Mesenchymal stem cell (in vitro differentiated cells and primary cell): ENCODE data around the gene STK32B.

ENCODE experiments used
- DNase-seq: peaks from one replicate; pipeline ENCODE4 v3.0.0-alpha.2; 2013
- H2AFZ ChIP-seq: one replicate; pipeline ENCODE4 v1.6.1; 2013; ENCODE audit warnings: low read depth, mild to moderate bottlenecking, control low read depth, inconsistent platforms, low read length, moderate library complexity
- H2AK5ac ChIP-seq: 2 replicates; pipeline ENCODE4 v1.6.1; 2013; ENCODE audit warnings: low read length, moderate library complexity, mild to moderate bottlenecking, inconsistent platforms; ENCODE audit not compliant: severe bottlenecking
- H2BK120ac ChIP-seq: one replicate; pipeline ENCODE4 v1.6.1; 2013; ENCODE audit warnings: low read depth, mild to moderate bottlenecking, inconsistent platforms, low read length, moderate library complexity
- H2BK12ac ChIP-seq, 2 experiments: one replicate each; pipeline ENCODE4 v1.6.1; 2013; ENCODE audit warnings: inconsistent platforms in 2 of 2, low read length in 2 of 2, mild to moderate bottlenecking in 2 of 2, moderate library complexity in 2 of 2, control low read depth in 1 of 2
- H2BK15ac ChIP-seq: one replicate; pipeline ENCODE4 v1.6.1; 2013; ENCODE audit warnings: mild to moderate bottlenecking, low read depth, inconsistent platforms; ENCODE audit not compliant: poor library complexity, severe bottlenecking
- H2BK5ac ChIP-seq: 2 replicates; pipeline ENCODE4 v1.6.1; 2013; ENCODE audit warnings: low read depth, mild to moderate bottlenecking, low read length, control low read depth, inconsistent platforms; ENCODE audit not compliant: poor library complexity, severe bottlenecking
- H3K14ac ChIP-seq, 2 experiments: one replicate each; pipeline ENCODE4 v1.6.1; 2013; ENCODE audit warnings: inconsistent platforms in 2 of 2, low read length in 2 of 2, control low read depth in 1 of 2, mild to moderate bottlenecking in 1 of 2, moderate library complexity in 1 of 2
- H3K18ac ChIP-seq, 2 experiments: one replicate each; pipeline ENCODE4 v1.6.1; 2013; ENCODE audit warnings: inconsistent platforms in 2 of 2, low read length in 2 of 2, control low read depth in 1 of 2, low read depth in 1 of 2, mild to moderate bottlenecking in 1 of 2
- H3K23ac ChIP-seq, 2 experiments: one replicate each; pipeline ENCODE4 v1.6.1; 2013; ENCODE audit warnings: inconsistent platforms in 2 of 2, low read length in 2 of 2, mild to moderate bottlenecking in 2 of 2, moderate library complexity in 2 of 2, control low read depth in 1 of 2
- H3K27ac ChIP-seq: 2 replicates; pipeline ENCODE4 v1.5.1; 2013; ENCODE audit warnings: mild to moderate bottlenecking, moderate library complexity, low read length, control low read depth, inconsistent platforms; ENCODE audit not compliant: poor library complexity, severe bottlenecking
- H3K27me3 ChIP-seq, 2 experiments: 2 replicates each; pipeline versions ENCODE4 v1.6.1 to v1.7.0; 2013; ENCODE audit warnings: low read length in 2 of 2, mild to moderate bottlenecking in 2 of 2, moderate library complexity in 2 of 2, control low read depth in 1 of 2, inconsistent platforms in 1 of 2; ENCODE audit not compliant: control insufficient read depth in 1 of 2, insufficient read depth in 1 of 2
- H3K36me3 ChIP-seq, 2 experiments: 2 replicates each; pipeline versions ENCODE4 v1.6.1 to v1.7.0; 2013; ENCODE audit warnings: low read length in 2 of 2, control low read depth in 1 of 2, inconsistent platforms in 1 of 2, low read depth in 1 of 2, mild to moderate bottlenecking in 1 of 2; ENCODE audit not compliant: insufficient read depth in 2 of 2, control insufficient read depth in 1 of 2
- H3K4ac ChIP-seq, 2 experiments: one replicate each; pipeline ENCODE4 v1.6.1; 2013; ENCODE audit warnings: inconsistent platforms in 2 of 2, low read length in 2 of 2, mild to moderate bottlenecking in 2 of 2, moderate library complexity in 2 of 2, control low read depth in 1 of 2, low read depth in 1 of 2
- H3K4me1 ChIP-seq: 2 replicates; pipeline ENCODE4 v1.6.1; 2013; ENCODE audit warnings: low read depth, low read length, control low read depth; ENCODE audit not compliant: control insufficient read depth, insufficient read depth
- H3K4me2 ChIP-seq: 2 replicates; pipeline ENCODE4 v1.6.1; 2013; ENCODE audit warnings: low read length, mild to moderate bottlenecking, inconsistent platforms; ENCODE audit not compliant: poor library complexity, severe bottlenecking
- H3K4me3 ChIP-seq, 2 experiments: 2 replicates each; pipeline versions ENCODE4 v1.5.1 to v1.7.0; 2013; ENCODE audit warnings: low read length in 2 of 2, mild to moderate bottlenecking in 2 of 2, control low read depth in 1 of 2, low read depth in 1 of 2; ENCODE audit not compliant: insufficient read depth in 1 of 2
- H3K79me1 ChIP-seq: replicated peaks from 2 replicates; pipeline ENCODE4 v1.6.1; 2013; ENCODE audit warnings: mild to moderate bottlenecking, control low read depth, low read length, inconsistent platforms; ENCODE audit not compliant: poor library complexity, severe bottlenecking
- H3K9ac ChIP-seq: 2 replicates; pipeline ENCODE4 v1.7.0; 2013; ENCODE audit warnings: mild to moderate bottlenecking, low read length, moderate library complexity
- H3K9me3 ChIP-seq: 2 replicates; pipeline ENCODE4 v1.7.0; 2013; ENCODE audit warnings: mild to moderate bottlenecking, low read length; ENCODE audit not compliant: control insufficient read depth
- H4K8ac ChIP-seq: one replicate; pipeline ENCODE4 v1.6.1; 2013; ENCODE audit warnings: inconsistent platforms, mild to moderate bottlenecking, low read length, moderate library complexity
- H4K91ac ChIP-seq: one replicate; pipeline ENCODE4 v1.6.1; 2013; ENCODE audit warnings: mild to moderate bottlenecking, low read length, inconsistent platforms
- WGBS: methylation state at CpG from one replicate; pipeline ENCODE4 v1.1.7; 2013; ENCODE audit warnings: mixed read lengths; 5-methylcytosine and 5-hydroxymethylcytosine counted together

Gene STK32B

GRCh38 chr4:5012244-5012898 is 38.9 kb upstream of the STK32B start:
- no peak overlapping the region for H4K91ac ChIP-seq
- H3K23ac ChIP-seq = no peak overlapping the region
- no peak overlapping the region for H3K27ac ChIP-seq
- no peak overlapping the region for H2AFZ ChIP-seq
- no peaks in the 10 kb centered on the region for H3K4me1 ChIP-seq
- H2BK120ac ChIP-seq = no peak overlapping the region
- no peak overlapping the region for H2BK12ac ChIP-seq
- H3K4me2 ChIP-seq = no peak overlapping the region
- peaks cover 6 to 48% of the 10 kb centered on the region in 2 experiments for H3K27me3 ChIP-seq
- H3K18ac ChIP-seq = no peak overlapping the region
- no peaks in the 10 kb centered on the region for H3K36me3 ChIP-seq
- H2AK5ac ChIP-seq = no peak overlapping the region
- 90% methylated on average over 5 of the region's 5 CpGs for WGBS
- no peak overlapping the region for H3K4ac ChIP-seq
- no peak overlapping the region for H3K4me3 ChIP-seq
- H2BK5ac ChIP-seq = no peak overlapping the region
- H2BK15ac ChIP-seq = no peak overlapping the region
- no peak overlapping the region for H3K14ac ChIP-seq
- peaks cover 5% of the 10 kb centered on the region for H3K79me1 ChIP-seq
- DNase-seq = no peak
- no peaks in the 10 kb centered on the region for H3K9me3 ChIP-seq
- H3K9ac ChIP-seq = no peak overlapping the region
- H4K8ac ChIP-seq = no peak overlapping the region

DNA sequence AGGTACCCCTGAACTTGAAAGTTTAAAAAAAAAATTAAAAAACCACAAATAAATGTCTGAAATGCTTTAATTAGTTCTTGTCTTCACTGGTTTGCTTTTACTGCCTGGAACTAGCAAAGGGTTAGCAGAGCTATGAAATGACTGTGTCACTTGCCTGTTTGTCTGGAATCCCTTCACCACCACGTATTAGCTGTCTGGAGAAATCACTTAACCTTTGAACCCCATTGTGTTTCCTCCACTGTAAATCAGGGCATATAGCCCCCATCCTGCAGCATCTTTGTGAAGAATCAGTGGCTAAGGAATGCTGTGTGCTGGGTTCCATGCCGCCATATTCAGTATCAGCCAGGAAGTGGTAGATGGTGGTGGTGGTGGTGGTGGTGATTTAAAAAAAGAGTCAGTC is 38.3 kb upstream of the STK32B start:
- Histone ChIP-seq H3K4me3 (no peak overlapping the region), H2AK5ac (no peak overlapping the region), H3K4me2 (no peak overlapping the region), H3K18ac (no peak overlapping the region), H2BK120ac (no peak overlapping the region), H3K27ac (no peak overlapping the region), H2BK15ac (no peak overlapping the region), H3K9me3 (no peaks in the 10 kb centered on the region), H4K8ac (no peak overlapping the region), H2AFZ (no peak overlapping the region), H3K27me3 (peaks cover 6 to 48% of the 10 kb centered on the region in 2 experiments), H3K9ac (no peak overlapping the region), H3K4ac (no peak overlapping the region), H3K79me1 (peaks cover 5% of the 10 kb centered on the region), H3K23ac (no peak overlapping the region), H2BK12ac (no peak overlapping the region), H3K4me1 (no peaks in the 10 kb centered on the region), H2BK5ac (no peak overlapping the region), H3K36me3 (no peaks in the 10 kb centered on the region), H3K14ac (no peak overlapping the region), H4K91ac (no peak overlapping the region)
- 56% methylated on average over 2 of the region's 2 CpGs for WGBS
- no peak for DNase-seq

GRCh38 chr4:5014007-5014682 is 37.1 kb upstream of the STK32B start:
- H3K14ac ChIP-seq = no peak overlapping the region
- H3K9me3 ChIP-seq = no peaks in the 10 kb centered on the region
- H3K27ac ChIP-seq = no peak overlapping the region
- H2AFZ ChIP-seq = no peak overlapping the region
- no peak overlapping the region for H2BK12ac ChIP-seq
- WGBS = 77% methylated on average over 2 of the region's 7 CpGs
- no peak overlapping the region for H3K18ac ChIP-seq
- peaks cover 8% of the 10 kb centered on the region for H3K79me1 ChIP-seq
- no peak overlapping the region for H3K4me3 ChIP-seq
- no peak overlapping the region for H3K9ac ChIP-seq
- H3K4ac ChIP-seq = no peak overlapping the region
- no peak overlapping the region for H2BK15ac ChIP-seq
- H2AK5ac ChIP-seq = no peak overlapping the region
- H3K4me1 ChIP-seq = peaks cover 3% of the 10 kb centered on the region
- H3K4me2 ChIP-seq = no peak overlapping the region
- H2BK5ac ChIP-seq = no peak overlapping the region
- no peak overlapping the region for H2BK120ac ChIP-seq
- H4K8ac ChIP-seq = no peak overlapping the region
- H3K27me3 ChIP-seq = peaks cover 6 to 56% of the 10 kb centered on the region in 2 experiments
- DNase-seq = no peak
- H3K36me3 ChIP-seq = no peaks in the 10 kb centered on the region
- H4K91ac ChIP-seq = no peak overlapping the region
- H3K23ac ChIP-seq = no peak overlapping the region

- Histone ChIP-seq H2BK12ac (no peak overlapping the region), H3K79me1 (peaks cover 8% of the 10 kb centered on the region), H3K36me3 (no peaks in the 10 kb centered on the region), H3K9me3 (no peaks in the 10 kb centered on the region), H3K4me3 (no peak overlapping the region), H3K27ac (no peak overlapping the region), H3K4ac (no peak overlapping the region), H2BK5ac (no peak overlapping the region), H3K27me3 (peaks cover 0 to 40% of the 10 kb centered on the region in 2 experiments), H4K91ac (no peak overlapping the region), H2AFZ (no peak overlapping the region), H3K4me2 (no peak overlapping the region), H3K18ac (no peak overlapping the region), H3K9ac (no peak overlapping the region), H4K8ac (no peak overlapping the region), H3K4me1 (peaks cover 10% of the 10 kb centered on the region), H2BK120ac (no peak overlapping the region), H2AK5ac (no peak overlapping the region), H2BK15ac (no peak overlapping the region), H3K14ac (no peak overlapping the region), H3K23ac (no peak overlapping the region)
- WGBS = 20% methylated on average over 1 of the region's 2 CpGs
- no peak for DNase-seq
Measured at GRCh38 chr4:5018096-5018495, 33.2 kb upstream of the STK32B start.
